ENCODE measurements around the gene APOBEC3G.
A peak's percentile ranks its signal among the peaks of the same experiment; 100 is the strongest.
"Not testable (repeated sequence)": the region's sequence is repeated elsewhere in the genome, so short reads cannot be mapped to it uniquely, and the experiment has no call there.

Gene APOBEC3G

DNA sequence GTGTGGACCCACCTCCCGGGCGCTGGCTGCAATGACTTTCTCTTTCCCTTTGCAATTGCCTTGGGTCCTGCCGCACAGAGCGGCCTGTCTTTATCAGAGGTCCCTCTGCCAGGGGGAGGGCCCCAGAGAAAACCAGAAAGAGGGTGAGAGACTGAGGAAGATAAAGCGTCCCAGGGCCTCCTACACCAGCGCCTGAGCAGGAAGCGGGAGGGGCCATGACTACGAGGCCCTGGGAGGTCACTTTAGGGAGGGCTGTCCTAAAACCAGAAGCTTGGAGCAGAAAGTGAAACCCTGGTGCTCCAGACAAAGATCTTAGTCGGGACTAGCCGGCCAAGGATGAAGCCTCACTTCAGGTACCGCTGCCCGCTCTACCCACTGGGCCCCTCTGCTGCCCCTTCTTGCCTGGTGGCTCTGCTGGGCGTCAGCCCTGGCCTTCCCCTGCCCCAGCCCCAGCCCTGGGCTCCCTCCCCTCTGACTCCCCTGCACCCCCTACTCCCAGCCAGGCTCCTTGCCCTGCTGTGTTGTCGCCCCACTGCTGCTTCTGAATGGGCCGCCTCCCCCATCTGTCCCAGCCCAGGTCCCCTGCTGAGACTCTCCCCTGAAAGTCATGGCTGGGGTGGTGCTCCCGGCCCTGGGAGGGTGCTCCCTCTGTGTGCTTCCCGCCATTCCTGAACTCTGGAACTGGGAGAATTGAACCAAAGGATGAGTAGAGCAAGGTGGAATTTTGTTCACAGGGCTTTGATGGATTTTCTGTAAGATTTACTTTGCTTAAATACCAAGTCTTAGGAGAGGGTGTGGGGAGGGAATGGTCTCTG, at the start of gene APOBEC3G:
APOBEC3G (plus strand) TSS at position 250 of the 815 bp plus-strand sequence; CDS start at position 337, 87 bp downstream.
- peak; percentile 79 for DNase-seq

DNA sequence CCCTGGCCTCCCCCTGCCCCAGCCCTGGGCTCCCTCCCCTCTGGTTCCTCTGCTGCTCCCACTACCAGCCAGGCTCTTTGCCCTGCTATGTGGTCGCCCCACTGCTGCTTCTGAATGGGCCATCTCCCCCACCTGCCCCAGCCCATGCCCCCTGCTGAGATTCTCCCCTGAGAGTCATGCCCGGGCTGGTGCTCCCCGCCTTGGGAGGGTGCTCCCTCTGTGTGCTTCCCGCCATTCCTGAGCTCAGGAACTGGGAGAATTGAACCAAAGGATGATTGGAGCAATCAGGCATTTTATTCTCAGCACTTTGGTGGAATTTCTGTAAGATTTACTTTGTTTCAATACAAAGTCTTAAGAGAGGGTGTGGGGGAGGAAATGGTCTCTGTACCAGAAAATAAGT, 49.4 kb upstream of the APOBEC3G start:
- no peak for DNase-seq

DNA sequence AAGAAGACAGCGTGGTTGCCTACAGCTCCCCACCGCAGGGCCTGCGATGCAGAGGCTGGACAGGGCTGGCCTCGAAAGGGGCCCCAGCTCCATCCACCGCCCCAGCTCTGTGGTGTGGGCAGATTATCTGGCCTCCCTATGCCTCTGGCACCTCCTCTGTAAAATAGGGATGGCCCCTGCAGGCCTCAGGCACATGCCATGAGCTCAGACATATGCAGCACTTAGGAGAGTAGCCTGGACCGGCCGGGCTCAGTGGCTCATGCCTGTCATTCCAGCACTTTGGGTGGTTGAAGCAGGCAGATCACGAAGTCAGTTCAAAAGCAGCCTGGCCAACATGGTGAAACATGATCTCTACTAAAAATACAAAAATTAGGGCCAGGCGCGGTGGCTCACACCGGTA, 48.8 kb upstream of the APOBEC3G start:
- no peak for DNase-seq

DNA sequence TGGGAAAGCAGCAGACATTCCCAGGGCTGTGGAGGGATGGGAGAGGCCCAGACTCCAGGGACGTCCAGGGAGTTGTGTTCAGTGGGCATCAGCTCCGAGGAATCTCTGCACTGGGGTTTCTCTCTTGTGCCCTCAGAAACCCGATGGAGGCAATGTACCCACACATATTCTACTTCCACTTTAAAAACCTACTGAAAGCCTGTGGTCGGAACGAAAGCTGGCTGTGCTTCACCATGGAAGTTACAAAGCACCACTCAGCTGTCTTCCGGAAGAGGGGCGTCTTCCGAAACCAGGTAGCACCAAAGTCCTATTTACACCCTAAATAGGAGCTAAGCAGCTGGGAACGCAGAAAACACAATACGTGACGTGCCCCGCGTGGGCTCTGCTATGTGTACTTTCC, 47.8 kb upstream of the APOBEC3G start:
- no peak for DNase-seq

DNA sequence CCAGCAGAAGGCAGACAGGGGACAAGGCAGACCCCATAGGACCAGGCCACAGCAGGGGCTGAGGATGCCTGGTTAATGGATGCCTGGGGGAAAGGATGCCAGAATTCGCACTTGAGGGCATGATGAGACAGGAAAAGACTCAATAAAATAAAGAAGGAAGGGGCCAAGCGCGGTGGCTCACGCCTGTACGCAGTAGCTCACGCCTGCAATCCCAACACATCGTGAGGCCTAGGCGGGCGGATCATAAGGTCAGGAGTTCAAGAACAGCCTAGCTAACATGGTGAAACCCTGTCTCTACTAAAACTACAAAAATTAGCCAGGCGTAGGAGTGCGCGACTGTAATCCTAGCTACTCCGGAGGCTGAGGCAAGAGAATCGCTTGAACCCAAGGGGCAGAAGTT, 46.4 kb upstream of the APOBEC3G start:
- no peak for DNase-seq

DNA sequence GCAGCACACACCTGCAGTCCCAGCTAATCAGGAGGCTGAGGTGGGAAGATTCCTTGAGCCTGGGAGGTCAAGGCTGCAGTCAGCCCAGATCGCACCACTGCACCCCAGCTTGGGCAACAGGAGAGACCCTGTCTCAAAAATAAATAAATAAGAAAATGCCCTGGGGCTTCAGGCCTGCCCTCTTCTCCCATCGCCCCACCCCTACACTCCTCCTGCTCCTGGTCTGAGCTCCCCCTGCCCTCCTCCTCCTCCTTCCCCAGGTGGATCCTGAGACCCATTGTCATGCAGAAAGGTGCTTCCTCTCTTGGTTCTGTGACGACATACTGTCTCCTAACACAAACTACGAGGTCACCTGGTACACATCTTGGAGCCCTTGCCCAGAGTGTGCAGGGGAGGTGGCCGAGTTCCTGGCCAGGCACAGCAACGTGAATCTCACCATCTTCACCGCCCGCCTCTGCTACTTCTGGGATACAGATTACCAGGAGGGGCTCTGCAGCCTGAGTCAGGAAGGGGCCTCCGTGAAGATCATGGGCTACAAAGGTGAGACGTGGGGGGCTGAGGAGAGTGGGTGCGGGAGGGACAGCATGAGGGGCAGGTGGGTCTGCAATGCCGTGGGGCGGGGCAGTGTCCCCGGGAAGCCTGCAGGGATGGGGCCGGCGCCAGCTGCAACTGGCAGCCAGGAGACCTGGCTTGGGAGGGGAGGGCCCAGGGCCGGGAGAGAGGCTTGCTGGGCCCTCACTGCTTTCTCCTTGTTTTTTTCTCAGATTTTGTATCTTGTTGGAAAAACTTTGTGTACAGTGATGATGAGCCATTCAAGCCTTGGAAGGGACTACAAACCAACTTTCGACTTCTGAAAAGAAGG, 45.4 kb upstream of the APOBEC3G start:
- DNase-seq = not testable (repeated sequence)

DNA sequence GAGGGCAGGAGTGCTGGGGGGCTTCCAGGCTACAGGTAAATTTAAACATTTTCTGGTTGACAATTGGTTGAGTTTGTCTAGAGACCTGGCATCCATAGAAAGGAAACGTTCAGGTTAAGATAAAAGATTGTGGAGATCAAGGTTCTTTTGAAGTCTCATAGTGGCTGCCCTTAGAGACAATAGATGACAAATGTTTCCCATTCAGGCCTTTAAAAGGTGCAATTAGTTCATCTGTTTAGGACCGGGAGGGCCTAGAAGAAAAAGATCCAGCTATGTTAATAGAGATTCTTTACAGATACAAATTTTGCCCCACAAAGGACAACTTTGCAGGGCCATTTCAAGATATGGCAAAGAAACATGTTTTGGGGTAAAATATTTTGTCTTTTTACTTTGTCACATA, 40.0 kb upstream of the APOBEC3G start:
- peak; percentile 9 for DNase-seq

DNA sequence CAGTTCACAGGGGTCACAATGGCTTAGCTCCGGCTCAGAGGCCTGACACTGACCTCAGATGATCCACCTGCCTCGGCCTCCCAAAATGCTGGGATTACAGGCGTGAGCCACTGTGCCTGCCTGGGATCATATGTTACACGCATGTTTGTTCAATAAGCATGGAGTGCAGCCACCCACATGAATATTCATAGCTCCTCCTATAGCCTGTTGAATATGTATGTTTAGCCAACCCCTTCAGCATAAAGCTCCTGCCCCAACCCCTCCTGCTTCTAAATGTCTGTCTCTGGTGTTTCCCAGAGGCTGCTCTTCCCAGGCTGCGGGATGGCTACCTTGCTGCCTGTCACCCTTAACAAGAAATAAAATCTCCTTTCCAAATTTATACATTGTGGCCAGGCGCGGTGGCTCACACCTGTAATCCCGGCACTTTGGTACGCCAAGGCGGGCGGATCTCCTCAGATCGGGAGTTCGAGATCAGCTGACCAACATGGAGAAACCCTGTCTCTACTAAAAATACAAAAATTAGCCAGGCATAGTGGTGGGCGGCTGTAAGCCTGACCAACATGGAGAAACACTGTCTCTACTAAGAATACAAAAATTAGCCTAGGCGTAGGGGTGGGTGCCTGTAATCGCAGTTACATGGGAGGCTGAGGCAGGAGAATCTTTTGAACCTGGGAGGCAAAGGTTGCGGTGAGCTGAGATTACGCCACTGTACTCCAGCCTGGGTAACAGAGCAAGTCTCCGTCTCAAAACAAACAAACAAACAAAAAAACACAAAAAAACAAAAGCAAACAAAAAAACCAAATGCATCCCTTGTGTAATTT, 37.6 kb upstream of the APOBEC3G start:
- DNase-seq = no peak

DNA sequence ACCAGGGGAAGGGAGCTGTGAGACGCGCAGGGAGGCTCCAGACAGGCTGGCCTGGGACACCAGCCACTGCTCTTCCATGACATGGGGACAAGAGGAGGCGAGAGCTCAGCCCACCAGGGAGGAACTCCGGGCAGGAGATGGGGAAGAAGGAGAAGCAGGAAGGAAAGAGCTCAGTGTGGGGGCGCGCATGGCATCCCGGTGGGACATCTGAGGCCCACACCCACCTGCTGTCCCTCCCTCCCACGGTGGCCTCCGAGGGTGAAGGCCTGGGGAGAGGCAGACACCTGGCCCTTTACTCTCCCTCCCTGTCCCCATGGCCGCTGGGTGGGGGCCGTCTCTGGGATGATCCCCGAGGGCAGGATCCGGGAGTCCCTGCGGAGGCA, 36.9 kb upstream of the APOBEC3G start:
- not testable (repeated sequence) for DNase-seq

DNA sequence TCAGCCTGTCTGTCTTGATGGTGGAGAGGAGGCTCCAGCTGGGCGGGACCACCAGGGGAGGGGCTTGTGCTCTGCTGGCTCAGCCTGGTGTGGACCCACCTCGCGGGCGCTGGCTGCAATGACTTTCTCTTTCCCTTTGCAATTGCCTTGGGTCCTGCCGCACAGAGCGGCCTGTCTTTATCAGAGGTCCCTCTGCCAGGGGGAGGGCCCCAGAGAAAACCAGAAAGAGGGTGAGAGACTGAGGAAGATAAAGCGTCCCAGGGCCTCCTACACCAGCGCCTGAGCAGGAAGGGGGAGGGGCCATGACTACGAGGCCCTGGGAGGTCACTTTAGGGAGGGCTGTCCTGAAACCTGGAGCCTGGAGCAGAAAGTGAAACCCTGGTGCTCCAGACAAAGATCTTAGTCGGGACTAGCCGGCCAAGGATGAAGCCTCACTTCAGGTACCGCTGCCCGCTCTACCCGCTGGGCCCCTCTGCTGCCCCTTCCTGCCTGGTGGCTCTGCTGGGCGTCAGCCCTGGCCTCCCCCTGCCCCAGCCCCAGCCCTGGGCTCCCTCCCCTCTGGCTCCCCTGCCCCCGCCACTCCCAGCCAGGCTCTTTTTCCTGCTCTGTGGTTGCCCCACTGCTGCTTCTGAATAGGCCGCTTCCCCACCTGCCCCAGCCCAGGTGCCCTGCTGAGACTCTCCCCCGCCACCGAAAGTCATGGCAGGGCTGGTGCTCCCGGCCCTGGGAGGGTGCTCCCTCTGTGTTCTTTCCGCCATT, 36.4 kb upstream of the APOBEC3G start, which contains the start of gene APOBEC3F:
APOBEC3F (plus strand) TSS at position 327 of the 759 bp plus-strand sequence; CDS start at position 424, 97 bp downstream.
- DNase-seq = peak; percentile 87

DNA sequence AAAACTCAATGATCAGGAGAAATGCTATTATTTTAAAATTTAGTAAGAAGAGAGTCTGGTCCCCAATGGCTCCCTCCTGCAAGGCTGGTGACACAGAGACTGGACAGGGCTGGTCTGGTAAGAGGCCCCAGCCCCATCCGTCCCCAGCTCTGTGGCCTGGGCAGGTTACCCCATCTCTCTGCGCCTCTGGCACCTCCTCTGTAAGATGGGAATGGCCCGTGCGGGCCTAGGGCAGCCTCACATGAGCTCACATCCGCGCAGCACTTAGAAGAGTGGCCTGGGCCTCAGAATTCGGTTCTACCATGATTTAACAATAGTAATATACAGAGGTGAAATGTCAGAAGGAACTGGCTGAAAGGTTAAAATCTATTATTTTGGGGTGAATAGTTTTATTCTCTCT, 35.2 kb upstream of the APOBEC3G start:
- no peak for DNase-seq

DNA sequence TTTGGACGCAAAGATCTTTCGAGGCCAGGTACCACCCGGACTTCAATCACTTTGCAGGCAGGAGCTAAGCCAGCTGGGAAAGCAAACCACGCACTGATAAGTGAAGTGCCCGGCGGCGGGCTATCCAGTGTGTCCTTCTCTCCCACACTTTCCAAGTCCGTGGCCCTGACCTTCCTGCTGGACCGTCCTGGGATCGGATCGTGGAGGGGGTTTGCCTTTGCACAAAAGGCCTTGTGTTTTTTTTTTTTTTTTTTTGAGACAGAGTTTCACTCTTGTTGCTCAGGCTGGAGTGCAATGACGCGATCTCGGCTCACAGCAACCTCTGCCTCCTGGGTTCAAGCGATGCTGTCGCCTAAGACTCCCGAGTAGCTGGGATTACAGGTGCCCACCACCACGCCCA, 34.0 kb upstream of the APOBEC3G start:
- not testable (repeated sequence) for DNase-seq

DNA sequence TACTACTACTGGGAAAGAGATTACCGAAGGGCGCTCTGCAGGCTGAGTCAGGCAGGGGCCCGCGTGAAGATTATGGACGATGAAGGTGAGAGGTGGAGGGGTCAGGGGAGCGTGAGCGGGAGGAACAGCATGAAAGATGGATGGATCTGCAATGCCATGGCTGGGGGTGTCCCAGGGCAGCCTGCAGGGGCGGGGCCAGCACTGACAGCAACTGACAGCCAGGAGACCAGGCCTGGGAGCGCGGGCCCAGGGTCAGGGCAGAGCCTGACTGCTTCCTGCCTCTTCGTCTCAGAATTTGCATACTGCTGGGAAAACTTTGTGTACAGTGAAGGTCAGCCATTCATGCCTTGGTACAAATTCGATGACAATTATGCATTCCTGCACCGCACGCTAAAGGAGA, 31.9 kb upstream of the APOBEC3G start:
- not testable (repeated sequence) for DNase-seq

DNA sequence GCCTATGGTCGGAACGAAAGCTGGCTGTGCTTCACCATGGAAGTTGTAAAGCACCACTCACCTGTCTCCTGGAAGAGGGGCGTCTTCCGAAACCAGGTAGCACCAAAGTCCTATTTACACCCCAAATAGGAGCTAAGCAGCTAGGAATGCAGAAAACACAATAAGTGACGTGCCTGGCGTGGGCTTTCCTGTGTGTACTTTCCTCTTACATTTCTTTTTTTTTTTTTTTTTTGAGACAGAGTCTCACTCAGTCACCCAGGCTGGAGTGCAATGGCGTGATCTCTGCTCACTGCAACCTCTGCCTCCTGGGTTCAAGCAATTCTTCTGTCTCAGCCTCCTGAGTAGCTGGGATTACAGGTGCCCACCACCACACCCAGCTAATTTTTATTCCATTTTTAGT, 27.6 kb upstream of the APOBEC3G start:
- not testable (repeated sequence) for DNase-seq

DNA sequence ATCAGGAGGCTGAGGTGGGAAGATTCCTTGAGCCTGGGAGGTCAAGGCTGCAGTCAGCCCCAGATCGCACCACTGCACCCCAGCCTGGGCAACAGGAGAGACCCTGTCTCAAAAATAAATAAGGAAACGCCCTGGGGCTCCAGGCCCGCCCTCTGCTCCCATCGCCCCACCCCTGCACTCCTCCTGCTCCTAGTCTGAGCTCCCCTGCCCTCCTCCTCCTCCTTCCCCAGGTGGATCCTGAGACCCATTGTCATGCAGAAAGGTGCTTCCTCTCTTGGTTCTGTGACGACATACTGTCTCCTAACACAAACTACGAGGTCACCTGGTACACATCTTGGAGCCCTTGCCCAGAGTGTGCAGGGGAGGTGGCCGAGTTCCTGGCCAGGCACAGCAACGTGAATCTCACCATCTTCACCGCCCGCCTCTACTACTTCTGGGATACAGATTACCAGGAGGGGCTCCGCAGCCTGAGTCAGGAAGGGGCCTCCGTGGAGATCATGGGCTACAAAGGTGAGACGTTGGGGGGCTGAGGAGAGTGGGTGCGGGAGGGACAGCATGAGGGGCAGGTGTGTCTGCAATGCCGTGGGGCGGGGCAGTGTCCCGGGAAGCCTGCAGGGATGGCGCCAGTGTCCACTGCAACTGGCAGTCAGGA, 25.1 kb upstream of the APOBEC3G start:
- DNase-seq = not testable (repeated sequence)

DNA sequence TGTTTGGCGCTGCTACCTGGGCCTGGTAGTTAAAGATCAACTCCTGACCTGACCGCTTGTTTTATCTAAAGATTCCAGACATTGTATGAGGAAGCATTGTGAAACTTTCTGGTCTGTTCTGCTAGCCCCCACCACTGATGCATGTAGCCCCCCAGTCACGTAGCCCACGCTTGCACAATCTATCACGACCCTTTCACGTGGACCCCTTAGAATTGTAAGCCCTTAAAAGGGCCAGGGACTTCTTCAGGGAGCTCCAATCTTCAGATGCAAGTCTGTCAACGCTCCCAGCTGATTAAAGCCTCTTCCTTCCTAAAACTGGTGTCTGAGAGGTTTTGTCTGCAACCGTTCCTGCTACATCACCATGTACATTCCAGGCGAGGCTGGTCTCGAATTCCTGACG, 21.4 kb upstream of the APOBEC3G start:
- DNase-seq = no peak

DNA sequence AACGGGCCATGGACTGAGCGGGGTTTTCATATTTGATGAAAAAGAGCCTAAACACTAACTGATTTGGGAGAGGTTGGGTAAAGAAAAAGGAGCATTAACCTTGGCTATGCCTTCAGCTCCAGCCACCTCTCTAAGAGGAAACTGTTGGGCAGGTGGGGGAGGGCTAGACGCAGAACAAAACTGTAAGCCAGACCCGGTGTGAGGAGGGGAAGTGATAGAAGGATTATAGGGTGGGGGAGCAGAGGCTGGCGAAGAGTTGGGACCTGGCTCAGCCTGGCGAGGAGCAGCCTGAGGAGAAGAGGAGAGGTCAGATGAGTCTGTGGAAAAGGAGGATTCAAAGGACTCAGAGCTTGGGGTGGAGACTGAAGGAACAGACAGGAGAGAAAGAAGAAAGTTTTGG, 15.8 kb upstream of the APOBEC3G start:
- DNase-seq = not testable (repeated sequence)

DNA sequence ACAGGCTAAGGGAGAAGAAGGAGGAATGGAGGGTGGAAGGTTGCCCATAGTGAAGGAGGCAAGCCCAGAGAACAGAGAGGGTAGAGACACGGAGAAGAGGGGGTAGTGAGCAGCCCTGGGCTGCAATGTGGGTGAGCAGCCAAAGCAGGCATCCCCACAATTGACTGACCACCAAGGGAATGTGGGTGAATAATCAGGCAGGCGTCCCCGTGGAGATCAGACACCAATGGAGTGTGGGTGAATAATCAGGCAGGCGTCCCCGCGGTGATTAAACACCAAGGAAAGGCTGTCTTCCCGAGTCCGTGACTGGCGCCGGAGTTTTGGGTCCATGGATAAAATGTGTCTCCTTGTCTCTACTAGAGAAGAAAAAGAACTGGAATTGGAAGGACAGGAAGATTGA, 15.1 kb upstream of the APOBEC3G start:
- not testable (repeated sequence) for DNase-seq

DNA sequence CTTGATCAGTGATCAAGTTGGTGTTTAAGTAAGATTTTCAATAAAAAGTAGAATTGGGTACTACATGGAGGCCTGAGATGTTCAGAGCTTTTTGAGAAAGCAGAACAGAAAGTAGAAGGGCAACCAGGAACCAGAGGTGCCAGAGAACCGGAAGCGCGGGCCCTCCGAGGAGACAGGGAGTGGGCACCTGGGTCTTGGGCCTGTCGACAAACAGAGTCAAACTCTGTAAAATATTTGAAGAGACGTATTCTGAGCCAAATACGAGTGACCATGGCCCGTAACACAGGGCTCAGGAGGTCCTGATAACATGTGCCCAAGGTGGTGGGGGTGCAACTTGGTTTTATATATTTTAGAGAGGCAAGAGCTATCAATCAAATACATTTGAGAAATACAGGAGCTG, 13.2 kb upstream of the APOBEC3G start:
- DNase-seq = not testable (repeated sequence)

DNA sequence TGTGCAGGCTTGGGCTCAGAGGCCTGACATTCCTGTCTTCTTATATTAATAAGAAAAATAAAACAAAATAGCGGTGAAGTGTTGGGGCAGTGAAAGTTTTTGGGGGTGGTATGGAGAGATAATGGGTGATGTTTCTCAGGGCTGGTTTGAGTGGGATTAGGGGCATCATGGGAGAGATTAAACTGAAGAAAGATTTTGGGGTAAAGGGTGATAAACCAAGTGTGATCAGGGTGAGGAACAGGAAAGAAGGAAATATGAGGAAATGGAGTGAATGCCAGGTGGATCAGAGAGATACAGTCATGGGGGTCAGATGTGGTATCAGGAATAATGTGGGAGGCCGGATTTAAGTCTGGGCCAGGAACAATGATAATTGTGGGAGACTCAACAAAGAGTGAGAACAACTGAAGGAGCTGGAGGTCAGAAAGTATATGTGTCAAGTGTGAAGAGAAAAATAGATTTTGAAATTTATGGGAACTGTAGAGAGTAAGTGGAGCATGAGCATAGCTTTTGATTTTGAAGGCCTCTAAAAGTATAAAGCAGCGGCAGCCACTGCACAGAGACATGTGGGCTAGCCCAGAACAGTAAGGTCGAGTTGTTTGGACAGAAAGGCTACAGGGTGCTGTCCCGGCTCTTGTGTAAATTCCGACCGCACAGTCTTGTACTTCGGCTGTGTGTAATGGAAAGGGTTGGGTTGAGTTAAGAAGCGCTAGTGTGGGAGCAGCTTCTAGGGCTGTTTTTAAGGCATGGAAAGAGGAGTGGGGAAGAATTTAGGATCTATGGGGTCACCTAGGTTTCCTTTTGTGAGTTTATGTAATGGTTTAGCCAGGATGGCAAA, 10.4 kb upstream of the APOBEC3G start:
- not testable (repeated sequence) for DNase-seq
